AG09319 (cell line): ENCODE measurements around the gene MFRP.
A peak's percentile ranks its signal among the peaks of the same experiment; 100 is the strongest.

Experiments
- DNase-seq: peaks from one replicate; pipeline ENCODE4 v3.0.0-alpha.2; 2010; ENCODE audit warnings: low read depth; ENCODE audit errors: extremely low read depth
- TF ChIP-seq, protein P1 (sequence below): IDR thresholded peaks from 2 replicates; pipeline ENCODE4 v1.5.1; 2011; ENCODE audit warnings: low read depth, mild to moderate bottlenecking, inconsistent platforms, low read length, moderate library complexity

Gene MFRP

DNA sequence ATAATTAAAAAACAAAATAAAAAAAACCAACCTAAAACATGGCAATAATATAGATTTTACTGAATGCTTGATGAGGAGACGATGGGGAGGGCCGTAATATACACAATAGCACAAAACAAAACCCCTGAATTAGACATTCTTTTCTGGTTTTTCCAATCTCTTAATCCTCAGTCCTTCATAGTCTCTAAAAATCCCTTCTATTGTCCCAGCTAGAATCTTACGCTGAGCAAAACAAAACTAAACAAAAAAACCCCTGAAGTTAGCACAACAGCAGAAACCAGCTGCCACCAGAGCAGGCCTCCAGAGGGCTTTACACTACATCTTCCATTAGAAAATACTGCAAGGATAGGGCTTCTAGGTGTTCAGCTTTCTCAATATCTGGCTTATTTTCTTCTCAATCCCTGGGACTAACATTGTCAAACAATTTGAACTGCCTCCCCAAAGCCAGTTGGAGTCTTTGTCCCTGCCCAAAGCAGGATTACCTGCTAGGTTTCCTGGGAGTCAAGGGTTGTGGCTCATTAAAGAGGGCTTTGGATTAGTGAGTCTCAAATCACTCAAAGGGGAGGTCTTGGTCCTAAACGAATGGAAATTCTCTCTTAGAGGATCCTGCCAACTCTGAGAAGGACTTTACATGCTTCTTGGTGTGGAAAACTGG lies 14.3 kb downstream of the MFRP start:
- DNase-seq, result no peak
- TF ChIP-seq, protein P1, sequence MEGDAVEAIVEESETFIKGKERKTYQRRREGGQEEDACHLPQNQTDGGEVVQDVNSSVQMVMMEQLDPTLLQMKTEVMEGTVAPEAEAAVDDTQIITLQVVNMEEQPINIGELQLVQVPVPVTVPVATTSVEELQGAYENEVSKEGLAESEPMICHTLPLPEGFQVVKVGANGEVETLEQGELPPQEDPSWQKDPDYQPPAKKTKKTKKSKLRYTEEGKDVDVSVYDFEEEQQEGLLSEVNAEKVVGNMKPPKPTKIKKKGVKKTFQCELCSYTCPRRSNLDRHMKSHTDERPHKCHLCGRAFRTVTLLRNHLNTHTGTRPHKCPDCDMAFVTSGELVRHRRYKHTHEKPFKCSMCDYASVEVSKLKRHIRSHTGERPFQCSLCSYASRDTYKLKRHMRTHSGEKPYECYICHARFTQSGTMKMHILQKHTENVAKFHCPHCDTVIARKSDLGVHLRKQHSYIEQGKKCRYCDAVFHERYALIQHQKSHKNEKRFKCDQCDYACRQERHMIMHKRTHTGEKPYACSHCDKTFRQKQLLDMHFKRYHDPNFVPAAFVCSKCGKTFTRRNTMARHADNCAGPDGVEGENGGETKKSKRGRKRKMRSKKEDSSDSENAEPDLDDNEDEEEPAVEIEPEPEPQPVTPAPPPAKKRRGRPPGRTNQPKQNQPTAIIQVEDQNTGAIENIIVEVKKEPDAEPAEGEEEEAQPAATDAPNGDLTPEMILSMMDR, result no peak

DNA sequence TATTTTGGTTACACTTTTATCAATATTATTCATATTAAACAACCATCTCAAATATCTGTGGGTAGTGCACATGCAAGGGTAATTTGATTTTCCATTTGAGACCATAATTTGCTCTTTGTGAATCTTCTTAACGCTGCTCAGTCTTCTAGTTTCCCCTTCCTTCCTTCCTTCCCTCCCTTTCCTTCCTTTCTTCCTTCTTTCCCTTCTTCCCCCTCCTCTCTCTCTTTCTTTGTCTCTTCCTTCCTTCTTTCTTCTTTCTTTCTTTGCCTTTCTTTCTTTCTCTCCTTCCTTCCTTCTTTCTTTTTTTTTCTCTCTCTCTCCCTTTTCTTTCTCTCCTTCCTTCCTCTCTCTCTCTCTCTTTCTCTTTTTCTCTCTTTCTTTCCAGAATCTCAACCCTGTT lies 16.3 kb downstream of the MFRP start:
- TF ChIP-seq, protein P1, result no peak
- DNase-seq, result no peak

DNA sequence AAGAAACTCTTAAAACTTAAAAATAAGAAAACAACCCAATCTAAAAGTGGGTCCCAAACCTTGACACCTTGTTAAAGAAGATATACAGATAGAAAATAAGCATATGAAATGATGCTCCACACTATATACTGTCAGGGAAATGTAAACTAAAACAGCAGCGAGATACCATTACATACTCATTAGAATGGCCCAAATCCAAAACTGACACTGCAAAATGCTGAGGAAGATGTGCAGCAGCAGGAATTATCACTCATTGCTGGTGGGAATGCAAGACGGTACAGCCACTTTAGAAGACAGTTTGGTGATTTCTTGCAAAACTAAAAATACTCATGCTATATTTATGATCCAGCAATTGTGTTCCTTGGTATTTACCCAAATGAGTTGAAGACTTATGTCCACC lies 17.2 kb downstream of the MFRP start:
- TF ChIP-seq, protein P1, result no peak
- DNase-seq, result no peak

DNA sequence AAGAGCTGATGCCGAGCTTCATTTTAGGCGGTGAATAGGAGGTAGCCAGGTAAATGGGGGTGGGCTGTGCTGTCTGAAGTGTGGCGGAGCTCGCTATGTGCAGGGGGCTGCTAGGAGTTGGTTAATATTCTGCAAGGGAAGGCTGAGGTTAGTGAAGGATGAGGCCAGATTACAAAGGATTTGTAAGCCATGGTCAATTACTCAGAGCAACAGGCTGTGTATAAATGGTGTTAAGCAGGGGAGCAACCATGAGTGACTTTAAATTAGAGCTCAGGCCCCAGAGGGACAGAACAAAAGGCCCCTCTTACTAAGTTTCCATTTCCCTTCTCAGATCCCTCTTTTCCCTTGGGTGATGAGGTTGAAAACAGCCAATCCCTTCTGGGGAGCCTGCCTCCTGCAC lies 22.3 kb downstream of the MFRP start:
- DNase-seq, result no peak
- TF ChIP-seq, protein P1, result no peak

DNA sequence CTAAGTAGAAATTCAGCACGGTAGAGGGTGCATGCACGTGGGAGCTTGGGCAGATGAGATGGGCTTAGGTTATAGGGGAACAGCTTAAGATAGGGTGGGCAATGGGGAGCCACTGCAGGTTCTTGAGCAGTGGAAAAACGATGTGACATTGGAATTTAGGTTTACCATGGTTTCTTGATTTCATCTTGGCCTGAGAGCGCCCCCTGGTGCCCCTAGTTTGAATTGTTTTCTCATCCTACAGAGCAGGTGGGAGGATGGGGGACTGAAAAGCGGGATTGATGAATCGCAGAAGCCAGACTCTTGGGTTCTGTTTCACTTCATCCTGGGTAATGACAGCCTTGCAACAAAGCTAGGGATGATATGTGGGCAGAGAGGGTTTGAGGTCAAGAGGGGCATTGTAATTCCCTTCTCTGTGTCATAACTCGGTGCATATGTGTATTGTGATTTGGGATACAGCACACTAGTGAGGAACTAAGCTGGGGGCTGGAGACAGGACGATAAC lies 22.9 kb downstream of the MFRP start:
- TF ChIP-seq, protein P1, result peak; percentile 73
- DNase-seq, result no peak

DNA sequence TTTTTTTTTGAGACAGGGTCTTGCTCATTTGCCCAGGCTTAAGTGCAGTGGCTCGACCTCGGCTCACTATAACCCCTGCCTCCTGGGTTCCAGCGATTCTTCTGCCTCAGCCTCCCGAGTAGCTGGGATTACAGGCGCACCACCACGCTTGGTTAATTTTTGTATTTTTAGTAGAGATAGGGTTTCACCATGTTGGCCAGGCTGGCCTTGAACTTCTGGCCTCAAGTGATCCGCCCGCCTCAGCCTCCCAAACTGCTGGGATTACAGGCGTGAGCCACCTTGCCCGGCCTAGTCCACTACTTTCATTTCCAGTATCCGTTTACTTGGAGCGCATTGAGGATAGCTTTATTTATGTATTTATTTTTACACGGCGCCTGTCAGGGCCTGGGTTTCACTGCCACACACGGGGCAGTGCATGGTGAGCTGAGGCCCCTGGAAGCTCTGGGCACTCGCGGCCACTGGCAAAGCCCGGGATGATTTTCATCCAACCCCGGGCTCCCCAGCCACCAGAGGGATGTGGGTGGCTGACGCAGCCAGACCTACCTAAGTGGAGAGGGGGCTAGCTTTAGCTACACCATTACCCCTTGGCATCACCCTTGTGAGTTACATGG lies 23.5 kb downstream of the MFRP start:
- DNase-seq, result no peak
- TF ChIP-seq, protein P1, result no peak

DNA sequence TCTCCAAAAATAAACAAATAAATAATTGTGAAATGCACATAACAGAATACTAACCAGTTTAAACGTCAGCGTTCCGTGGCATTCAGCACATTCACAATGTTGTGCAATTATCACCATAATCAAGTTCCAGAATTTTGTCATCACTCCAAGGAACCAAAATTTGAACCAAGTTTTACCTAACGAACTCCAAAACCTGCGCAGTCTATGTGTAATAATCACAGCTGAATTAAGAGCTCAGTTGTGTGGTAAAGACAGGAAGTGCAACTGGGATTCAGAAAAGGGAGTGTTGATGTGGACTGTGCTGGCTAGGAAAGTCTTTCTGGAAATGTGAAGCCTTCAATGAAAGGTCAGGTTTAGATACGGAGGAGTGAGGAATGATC lies 24.2 kb downstream of the MFRP start:
- no peak for DNase-seq
- TF ChIP-seq, protein P1, result no peak
